Measurements from ENCODE around the gene FAM186B.

Gene FAM186B

DNA sequence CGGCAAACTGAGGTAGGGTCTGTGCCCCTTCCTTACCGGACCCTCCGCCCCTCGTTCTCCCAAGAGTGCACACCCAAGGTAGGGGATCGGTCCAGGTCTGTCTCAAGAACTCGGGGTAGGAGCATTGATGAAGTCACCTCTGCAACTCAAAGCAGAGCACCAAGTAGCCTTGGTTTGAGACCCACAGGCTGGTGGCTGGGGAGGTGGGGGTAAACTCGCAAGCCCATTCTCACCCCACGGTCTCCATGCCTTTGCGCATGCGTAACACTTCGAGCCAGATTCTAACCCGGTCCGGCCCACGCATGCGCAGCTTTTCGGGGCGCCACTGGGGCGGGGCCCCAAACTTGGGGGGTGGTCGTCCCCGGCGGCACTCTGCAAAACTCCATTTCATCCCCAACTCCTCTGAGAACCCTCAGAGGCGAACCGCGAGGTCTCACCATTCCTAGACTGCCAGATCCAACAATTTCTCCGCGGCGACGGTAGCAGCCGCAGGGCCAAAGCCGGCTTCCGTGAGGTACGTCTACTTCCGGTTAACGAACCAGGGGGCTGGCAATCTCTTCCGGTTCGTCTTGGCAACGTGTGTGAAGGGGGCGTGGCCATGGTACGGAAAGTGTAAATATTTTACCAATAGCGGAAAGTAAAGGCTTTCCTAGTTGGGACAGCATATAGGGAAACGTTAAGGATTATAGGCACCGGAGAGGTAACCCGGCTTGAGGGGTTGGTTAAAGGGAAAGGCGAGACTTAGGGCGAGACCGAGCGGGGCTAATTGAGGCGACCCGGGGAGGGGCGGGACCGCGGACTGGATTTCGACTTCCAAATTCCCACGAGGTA, 37.6 kb downstream of the FAM186B start, which contains the start of gene MCRS1:
TSS of gene MCRS1 (minus strand) at position 532 of the 831 bp plus-strand sequence. CDS start 1,411 bp downstream, outside the sequence.
- peak; percentile 87 for DNase-seq

DNA sequence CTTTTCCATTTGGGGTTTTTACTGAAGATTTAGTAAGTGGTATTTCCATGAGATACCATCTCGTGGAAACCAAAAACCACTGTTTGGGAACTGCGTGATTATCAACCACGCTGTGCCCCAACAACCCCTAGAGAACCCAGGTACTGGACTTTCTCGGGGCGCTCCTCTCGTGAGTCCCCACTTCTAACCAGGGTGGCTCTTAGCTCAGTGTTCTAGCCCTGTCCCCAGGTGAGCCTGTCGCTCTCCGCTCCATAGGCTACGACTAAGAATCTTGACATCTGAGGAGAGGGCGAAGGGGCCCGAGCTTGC, 38.2 kb downstream of the FAM186B start:
- no peak for DNase-seq

DNA sequence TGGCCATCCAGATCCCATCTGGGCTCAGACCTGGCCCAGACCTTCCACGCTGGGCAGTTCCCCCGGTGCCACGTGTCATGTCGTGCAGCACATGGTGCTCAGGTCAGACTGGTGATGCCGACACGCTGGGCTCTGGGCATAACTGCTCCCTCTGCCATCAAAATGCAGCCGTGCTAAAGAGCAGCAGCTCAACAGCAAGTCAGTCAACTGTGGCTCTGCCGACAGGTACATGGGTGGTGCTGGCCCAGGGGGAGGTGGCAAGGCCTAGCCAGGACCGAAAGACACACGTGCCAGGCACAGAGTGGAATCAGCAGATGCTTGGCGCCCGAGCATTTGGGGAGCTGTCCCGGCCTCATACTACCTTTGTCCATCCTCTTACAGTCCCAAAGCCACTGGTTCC, 39.1 kb downstream of the FAM186B start:
- no peak for DNase-seq

DNA sequence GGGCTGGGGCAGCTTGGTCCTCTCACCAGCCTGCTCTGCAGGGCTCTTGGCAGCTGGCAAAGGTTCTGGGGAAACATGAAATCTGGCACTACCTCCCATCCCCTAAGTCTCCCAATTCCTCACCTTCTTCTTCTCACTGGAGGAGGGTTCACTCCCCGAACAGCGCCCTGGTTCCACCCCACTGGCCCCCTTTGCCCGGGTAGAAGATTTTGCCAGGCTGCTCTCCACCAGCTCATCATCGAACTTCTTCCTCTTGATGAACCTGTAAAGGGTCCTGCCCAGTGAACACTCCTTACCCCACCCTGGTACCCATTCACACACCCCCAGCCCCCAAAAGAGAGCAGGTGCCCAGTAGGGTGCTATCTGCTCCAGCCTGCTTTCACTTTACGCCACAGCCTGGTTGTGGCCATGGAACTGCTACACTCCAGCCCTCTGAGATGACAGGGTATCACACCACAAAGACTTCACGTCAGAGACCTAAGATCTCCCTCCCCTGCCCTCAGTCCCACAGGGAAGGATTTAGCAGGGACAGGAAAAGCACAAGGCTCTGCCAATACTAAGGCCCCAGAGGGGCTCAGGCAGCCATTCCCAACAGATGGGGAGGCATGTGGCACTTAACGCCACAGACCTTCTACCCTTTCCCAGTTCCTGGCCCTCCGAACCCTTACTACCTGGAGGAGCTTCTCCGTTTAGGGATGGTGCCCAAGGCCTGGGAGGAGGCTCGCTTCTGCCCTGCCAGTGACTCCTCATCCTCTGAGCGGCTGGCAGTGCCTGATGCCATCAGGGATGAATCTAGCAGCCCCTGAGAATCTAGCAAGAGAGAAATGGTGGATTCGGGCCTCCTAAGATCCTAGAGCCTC, 39.8 kb downstream of the FAM186B start:
- DNase-seq = no peak

DNA sequence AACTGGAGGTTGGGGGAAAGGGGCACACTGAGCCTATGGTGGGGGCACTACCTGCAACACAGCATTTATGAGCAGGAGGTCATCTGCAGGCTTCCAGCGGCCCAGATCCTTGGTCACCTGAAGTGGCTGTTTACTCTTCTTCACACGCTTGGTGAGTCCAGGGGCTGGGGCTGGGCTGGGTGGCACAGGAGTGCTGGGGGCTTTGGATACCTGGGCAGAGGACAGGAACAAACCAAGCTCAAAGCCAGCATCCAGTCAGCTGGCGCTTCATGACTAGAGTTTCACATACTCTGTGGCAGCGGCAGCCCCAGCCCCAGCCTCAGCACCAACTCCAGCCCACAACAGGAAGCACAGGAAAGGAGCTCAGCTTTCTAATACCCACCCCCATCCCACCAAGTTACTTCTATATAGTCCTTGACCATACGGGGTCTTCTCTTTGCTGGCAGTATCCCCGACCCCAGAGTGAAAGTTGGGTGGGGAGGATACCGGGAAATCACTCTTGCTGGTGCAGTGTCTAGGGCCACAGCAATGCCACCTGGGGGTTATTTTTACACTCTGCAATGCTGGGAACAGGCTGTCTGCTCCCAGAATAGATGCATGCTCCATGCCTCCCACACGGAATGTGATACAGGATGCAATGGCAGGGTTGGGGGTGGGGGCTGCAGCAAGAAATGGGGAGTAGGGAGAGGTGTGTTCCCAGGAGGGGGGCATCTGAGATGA, 40.6 kb downstream of the FAM186B start:
- DNase-seq = no peak

DNA sequence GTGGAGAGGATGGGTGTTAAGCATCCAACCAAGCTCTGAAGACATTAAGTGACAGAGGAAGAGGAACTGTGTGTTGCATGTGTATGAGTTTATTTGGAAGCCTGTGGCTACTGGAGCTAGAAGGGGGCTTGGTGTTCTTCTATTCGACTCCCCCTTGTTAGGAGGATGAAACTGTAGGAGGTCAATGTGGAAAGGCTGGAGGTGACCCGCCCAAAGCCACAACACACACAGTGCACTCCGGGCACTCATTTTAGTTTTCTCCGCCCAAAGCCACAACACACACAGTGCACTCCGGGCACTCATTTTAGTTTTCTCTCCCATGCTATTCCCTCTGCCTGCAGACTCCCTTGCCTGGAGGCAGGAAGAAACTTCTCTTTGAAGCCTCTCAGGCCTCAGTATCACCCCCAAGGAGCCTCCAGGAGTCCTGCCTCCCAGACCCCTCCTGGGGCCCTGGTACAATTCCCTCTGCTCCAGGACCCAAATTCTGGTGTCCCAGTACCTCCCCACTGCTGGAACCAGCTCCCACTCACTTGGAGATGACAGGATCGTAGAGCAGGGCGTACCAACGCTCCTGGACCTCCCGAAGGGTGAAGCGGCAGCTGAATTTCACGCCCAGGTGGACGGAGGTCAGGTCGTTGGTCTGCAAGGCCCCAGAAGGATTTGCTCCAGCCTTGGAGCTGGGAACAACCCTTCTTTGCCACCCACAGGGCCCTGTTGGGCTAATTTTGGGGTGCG, 41.3 kb downstream of the FAM186B start:
- DNase-seq = no peak

DNA sequence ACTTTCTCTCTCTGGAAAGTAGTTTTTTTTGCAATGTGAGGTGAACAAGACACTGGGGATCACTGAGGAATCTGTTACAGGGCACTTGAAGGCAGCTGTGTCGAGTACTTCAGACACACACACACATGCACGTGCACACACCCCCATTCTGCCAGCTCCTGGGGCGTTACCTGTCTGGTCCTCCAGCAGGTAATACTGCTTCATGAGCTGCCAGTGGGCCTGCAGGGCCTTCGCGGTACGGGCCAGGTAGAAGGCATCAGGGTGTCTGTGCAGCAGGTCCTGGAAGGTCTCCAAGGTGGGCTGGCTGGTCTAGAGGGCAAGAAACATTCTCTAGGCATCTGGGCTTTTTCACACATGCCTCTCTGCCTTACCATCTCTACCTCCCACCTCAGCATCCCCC, 42.6 kb downstream of the FAM186B start:
- no peak for DNase-seq

DNA sequence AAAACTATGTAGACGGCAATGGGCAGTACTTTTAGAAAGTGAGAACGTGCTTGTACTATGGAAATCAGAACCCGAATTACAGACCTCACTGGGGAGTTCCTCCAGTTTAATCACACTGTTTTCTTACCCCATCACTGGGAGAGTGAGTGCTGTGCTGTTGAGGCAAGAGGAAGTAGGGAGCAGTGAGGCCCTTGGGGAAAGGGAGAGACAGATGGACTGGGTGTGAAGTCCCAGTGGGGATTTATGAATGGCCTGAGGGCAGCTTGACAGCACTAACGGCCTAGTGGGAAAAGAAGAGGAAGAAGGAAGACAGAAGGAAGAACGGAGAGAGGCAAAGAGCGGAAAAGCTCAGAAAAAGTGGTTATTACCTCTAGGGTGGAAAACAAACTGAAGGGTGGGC, 43.2 kb downstream of the FAM186B start:
- DNase-seq = no peak

DNA sequence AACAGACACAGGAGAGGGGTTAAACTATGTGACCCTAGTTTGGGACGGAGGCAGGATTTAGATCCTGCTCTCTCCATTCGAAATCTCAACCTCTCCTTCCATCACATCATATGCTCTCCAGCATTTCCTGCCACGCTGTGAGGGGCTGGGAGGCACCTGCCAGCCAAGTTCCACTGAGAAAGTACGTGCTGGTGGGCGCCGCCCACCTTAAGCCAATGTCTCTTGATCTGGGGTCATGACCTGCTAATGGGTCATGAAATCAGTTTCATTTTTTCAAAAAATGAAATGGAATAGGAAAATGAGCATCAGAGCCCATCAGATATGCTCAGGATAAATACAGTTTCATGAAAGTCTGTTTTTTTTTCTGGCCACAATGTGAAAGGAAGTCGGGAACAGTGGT, 44.7 kb downstream of the FAM186B start:
- DNase-seq = no peak

DNA sequence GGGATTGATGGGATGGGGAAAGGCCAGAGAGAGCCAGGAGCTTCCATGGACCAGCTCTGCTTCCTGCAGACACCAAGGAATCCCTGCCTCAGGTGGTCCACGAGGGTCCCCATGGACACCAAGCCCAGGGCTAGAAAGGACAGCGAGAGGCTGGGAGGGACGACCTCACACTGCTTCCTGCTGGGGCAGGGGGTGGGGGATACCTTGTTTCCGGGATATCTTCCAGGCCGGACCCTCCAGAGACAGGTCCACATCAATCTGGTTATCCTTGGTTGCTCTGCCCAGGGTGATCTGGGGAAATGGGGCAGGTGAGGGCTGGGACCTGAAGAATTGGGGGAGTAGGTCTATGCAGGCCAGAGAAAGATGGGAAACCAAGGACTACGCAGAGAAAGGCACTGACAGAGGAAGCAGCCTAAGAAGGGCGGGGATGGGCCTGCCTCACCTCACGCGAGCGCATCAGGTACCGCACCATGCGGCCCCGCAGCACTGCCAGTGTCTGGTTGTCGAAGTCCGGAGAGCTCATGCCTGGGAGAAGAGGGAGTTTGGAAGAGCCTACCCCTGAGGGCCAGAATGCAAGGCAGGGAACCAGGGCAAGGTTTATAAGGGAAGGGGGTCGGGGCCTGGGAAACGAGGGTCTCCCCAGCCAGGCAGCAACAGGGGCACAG, 46.3 kb downstream of the FAM186B start:
- DNase-seq = no peak

DNA sequence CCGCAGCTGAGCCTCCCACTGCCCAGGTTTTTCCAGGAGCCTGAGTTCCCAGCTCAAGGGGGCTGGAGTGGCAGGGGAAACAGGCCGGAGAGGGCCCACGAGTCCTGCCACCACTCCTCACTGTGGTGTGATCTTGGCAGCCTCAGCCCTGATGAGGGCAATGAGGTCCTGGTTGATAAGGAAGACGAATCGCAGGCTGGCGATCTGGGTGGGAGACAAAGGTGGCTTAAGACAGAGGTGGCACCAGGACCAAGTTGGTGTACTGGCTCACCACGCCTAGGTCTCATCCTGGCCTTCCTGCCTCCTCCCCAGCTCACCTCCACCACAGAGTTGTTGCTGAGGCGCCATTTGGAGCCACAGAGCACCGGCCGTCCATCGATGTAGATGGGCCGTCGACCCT, 46.9 kb downstream of the FAM186B start:
- no peak for DNase-seq

DNA sequence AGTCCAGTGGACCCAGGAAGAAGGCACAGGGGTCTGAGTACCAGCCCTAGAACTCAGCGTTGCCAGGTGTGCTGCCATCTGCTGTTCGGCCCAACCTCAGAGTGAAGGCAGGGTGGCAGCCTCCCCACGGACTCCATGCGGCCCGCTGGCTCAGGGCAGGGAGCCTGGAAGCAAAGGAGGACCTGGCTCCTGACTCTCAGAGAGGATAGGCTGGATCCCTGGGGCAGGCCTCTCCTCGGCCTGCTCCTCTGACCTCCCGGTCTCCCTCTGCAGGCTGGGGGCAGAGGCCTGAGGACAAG, 47.6 kb downstream of the FAM186B start:
- no peak for DNase-seq

DNA sequence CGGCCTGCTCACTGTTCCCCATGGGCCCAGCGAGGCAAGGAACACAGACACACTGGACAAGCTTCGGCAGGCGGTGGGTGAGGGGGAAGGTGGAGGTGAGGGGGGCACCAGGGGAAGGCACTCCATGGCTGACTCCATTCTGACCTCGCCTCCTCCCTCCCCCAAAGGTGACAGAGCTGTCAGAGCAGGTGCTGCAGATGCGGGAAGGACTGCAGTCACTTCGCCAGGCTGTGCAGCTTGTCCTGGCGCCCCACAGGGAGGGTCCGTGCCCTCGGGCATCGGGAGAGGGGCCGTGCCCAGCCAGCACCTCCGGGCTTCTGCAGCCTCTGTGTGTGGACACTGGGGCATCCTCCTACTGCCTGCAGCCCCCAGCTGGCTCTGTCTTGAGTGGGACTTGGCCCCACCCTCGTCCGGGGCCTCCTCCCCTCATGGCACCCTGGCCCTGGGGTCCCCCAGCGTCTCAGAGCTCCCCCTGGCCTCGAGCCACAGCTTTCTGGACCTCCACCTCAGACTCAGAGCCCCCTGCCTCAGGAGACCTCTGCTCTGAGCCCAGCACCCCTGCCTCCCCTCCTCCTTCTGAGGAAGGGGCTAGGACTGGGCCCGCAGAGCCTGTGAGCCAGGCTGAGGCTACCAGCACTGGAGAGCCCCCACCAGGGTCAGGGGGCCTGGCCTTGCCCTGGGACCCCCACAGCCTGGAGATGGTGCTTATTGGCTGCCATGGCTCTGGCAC, 48.1 kb downstream of the FAM186B start:
- no peak for DNase-seq

DNA sequence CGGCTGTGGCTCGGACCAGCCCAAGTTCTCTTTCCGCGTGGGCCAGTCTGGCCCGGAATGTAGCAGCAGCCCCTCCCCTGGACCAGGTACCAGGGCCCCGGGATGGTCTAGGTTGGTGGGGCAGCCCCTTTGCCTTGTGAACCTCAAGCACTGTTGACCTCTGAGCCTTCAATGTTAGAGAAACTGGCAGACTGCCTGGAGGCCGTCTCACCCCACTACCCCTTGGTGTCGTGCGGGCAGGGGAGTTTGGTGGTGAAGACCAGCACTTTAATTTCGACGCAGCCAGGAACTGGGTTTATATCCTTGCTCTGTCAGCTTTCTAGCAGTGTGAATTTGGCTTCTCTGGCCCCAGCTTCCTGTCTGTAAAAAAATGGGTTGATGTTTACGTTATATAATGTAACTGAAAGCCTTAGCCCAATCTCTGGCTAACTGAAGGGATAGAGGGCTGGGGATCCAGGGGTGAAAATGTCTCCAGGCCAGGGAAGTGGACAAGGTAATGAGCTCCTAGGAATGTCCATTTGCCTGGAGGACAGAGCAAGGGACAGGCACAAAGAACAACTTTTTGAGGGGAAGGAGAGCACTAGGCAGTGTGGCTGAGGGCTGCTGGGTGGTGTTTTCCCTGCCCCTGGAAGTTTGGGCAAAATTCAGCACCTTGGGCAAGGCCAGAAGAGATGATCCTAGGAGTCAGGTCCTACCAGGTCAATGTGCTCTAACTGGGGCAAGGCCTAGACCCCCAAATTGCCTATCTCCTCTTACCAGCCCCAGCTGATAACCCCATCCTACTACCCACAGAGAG, 48.9 kb downstream of the FAM186B start:
- no peak for DNase-seq

DNA sequence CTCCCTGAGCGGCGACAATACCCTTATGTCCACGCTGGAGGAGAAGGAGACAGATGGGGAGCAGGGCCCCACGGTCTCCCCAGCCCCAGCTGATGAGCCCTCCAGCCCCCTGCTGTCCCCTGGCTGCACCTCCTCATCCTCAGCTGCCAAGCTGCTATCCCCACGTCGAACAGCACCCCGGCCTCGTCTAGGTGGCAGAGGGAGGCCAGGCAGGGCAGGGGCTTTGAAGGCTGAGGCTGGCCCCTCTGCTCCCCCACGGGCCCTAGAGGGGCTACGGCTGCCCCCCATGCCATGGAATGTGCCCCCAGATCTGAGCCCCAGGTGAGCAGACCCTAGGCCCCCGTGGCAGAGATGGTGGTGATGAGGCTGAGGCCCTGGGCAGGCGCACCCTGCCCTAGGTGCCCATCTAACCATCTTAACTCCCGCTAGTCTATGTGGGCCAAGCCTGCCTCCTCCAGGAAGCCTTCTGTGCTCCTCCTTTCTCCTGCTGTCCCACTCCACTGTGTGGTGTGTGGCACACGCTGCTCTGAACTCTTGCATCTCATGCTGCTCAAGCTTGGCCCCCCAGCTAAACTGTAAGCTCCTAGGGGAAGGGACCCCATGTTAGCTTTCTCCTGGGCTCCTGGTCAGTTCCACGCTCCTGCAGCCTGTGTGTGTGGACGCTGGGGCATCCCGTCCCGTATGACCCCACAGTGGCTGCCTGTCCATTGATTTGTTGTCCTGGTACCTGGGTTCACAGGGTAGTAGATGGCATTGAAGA, 49.6 kb downstream of the FAM186B start:
- no peak for DNase-seq

DNA sequence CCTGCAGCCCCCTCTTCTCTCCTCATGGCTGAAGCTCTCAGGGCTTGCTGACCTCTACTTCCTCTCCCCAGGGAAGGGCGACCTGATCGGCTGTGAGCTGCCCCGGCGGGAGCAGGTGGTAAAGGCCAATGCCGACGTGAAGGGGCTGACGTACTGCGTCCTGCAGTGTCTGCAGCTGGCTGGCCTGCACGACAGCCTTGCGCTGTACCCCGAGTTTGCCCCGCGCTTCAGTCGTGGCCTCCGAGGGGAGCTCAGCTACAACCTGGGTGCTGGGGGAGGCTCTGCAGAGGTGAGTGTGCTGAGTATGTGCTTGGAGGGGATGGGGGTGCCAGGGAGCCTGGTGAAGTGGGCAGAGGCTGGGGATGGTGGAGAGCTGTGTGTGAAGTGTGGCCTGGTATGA, 51.2 kb downstream of the FAM186B start:
- no peak for DNase-seq

DNA sequence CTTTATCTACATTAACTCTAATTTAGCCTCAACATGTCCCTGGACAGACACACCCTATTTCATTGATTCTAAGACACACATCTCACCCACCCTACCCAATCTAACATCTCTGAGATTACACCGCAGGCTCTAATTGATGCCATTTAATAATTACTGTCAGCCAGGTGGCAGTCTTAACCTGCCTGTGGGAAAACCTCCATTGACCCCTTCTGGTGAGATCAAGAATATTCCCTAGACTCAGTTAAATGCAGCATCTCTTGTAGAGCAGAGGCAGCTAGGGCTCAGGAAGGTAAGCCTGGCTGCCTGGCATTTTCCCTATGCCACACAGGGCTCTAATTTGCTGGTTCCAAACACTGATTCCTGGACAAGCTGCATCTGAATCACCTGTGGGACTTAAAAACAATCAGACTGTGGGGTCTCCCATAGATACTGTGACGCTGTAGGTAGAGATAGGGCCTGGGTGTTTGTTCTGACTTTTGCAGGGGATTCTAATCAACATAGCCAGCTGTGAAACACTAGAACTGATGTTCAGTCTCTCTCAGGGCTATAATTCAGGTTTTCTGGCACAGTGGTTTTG, 51.8 kb downstream of the FAM186B start:
- DNase-seq = no peak

DNA sequence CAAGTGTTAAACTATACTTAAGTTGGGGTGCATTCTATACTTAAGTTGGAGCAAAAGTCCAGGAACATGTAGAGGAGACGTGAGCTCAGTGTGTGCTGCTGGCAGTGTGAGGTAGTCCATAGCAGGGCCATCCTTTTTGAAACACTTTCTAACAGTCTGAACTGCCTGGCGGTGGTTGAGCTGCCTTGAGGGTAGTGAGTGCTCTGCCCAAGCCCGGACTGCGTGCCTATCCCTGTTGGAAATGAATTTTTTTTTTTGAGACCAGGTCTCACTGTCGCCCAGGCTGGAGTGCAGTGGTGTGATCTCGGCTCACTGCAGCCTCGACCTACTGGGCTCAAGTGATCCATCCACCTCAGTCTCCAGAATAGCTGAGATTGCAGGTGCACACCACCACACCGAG, 52.5 kb downstream of the FAM186B start:
- DNase-seq = no peak

DNA sequence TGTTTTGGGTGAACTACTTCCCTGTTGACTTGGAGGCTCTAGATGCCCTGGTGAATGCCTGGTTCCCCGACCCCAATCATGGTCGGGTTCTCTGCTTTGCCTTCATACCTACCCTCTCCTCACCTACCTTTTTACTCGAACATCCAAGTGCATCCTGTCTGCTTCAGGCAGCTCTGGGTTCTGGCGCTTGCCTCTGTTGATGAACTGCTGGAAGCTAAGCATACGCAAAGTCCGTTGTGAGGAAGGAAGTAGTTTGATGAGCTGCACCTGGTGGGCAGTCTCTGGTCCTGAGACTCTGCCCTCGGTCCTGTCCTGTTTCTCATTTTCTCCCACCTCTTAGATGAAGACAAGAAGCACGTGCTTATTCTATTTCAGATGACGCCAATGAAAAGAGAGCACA, 53.0 kb downstream of the FAM186B start:
- no peak for DNase-seq

DNA sequence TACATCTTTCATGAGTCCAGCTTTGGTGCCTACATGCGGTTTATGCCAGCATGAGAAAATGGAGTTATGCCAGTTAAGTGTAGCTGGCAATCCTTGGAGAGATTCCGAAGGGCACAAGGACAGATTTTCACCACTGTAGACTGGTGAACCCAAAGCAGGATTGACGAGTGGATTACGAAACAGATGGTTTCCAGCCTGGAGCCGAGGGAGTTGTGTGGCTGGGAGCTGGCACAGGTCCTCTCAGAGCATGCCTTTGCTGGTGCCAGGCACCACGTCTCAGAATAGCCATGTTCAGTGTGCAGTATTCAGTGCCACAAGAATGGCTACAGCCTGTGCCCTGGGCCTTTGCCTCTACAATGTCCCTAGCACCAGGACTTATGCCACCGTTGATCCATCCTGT, 53.4 kb downstream of the FAM186B start:
- no peak for DNase-seq
